Measurements from ENCODE around the gene EYS.

DNA sequence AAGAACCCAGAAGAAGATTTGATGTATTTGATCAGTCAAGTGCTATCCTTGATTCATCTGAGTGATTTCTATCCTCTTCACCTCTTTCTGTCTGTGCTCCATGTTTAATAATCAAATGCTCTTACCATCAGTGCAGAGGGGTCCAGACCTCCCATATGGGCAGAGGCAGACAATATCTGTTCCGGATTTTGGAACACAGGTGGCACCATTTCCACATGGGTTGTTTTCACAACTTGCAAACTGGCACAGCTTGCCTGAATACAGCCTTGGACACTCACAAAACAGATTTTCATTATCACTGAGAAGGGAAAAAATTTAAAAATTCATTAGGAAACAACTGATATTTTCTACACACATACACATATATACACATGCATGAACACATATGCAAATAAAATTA is 1843.0 kb downstream of the EYS start:
- TF ChIP-seq, protein P1, sequence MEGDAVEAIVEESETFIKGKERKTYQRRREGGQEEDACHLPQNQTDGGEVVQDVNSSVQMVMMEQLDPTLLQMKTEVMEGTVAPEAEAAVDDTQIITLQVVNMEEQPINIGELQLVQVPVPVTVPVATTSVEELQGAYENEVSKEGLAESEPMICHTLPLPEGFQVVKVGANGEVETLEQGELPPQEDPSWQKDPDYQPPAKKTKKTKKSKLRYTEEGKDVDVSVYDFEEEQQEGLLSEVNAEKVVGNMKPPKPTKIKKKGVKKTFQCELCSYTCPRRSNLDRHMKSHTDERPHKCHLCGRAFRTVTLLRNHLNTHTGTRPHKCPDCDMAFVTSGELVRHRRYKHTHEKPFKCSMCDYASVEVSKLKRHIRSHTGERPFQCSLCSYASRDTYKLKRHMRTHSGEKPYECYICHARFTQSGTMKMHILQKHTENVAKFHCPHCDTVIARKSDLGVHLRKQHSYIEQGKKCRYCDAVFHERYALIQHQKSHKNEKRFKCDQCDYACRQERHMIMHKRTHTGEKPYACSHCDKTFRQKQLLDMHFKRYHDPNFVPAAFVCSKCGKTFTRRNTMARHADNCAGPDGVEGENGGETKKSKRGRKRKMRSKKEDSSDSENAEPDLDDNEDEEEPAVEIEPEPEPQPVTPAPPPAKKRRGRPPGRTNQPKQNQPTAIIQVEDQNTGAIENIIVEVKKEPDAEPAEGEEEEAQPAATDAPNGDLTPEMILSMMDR (IDR thresholded peaks at IDR 0.05), result no peak
- TF ChIP-seq POLR2A (IDR thresholded peaks at IDR 0.05) (no peak), EP300 (IDR thresholded peaks at IDR 0.05) (no peak), POLR2AphosphoS5 (IDR thresholded peaks at IDR 0.05) (no peak)

Data from gastroesophageal sphincter (tissue), 3 donors.